ENCODE data around the gene VEGFA. TPM values are rescaled to one million over a fixed set of nuclear protein-coding genes. Genes with fewer than 3 reads are reported as not detected.

Gene VEGFA
- total RNA-seq, 1 donor from 2014 or later: 29.0 TPM

DNA sequence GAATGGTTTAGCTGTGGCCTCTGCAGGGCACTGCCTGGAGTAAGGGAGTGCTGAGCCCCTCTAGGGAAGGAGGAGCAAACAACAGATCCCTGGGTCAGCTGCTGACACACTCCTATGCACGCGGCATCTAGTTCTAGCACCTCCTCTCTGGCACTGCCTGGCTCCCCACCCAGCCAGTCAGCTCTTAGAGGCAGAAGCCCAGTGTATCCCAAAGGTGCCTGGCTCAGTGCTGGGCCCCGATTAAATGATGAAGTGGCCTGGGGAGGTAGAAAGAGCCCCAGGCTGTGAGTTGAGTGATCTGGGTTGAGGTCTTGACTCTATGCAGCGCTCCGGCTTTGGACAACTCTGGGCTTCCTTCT is 7.6 kb upstream of the VEGFA start:
- intact Hi-C loops (cut with micrococcal nuclease): no loop called here
- Mint-ChIP-seq H3K27me3 (peaks cover 6% of the 10 kb centered on the region), H3K27ac (no peak overlapping the region), H3K4me3 (no peak overlapping the region), H3K4me1 (peaks cover 7% of the 10 kb centered on the region), H3K9me3 (no peaks in the 10 kb centered on the region), H3K36me3 (ENCODE audit: low read depth) (no peaks in the 10 kb centered on the region)
- no peak for DNase-seq
- no peak for ATAC-seq (ENCODE audit: low read depth)
- TF ChIP-seq, protein P1, sequence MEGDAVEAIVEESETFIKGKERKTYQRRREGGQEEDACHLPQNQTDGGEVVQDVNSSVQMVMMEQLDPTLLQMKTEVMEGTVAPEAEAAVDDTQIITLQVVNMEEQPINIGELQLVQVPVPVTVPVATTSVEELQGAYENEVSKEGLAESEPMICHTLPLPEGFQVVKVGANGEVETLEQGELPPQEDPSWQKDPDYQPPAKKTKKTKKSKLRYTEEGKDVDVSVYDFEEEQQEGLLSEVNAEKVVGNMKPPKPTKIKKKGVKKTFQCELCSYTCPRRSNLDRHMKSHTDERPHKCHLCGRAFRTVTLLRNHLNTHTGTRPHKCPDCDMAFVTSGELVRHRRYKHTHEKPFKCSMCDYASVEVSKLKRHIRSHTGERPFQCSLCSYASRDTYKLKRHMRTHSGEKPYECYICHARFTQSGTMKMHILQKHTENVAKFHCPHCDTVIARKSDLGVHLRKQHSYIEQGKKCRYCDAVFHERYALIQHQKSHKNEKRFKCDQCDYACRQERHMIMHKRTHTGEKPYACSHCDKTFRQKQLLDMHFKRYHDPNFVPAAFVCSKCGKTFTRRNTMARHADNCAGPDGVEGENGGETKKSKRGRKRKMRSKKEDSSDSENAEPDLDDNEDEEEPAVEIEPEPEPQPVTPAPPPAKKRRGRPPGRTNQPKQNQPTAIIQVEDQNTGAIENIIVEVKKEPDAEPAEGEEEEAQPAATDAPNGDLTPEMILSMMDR (IDR thresholded peaks at IDR 0.05): no peak
- CTCF ChIA-PET: interaction anchor here (1.4 to 2.2 kb wide), 3 partner anchors 92 to 313 kb away, joined by 5 to 8 read pairs (median 7); no protein-coding TSS in a partner anchor
- POLR2A ChIA-PET: interaction anchor here (1.3 kb wide), 1 partner anchor 47 kb away, joined by 4 read pairs; no protein-coding TSS in a partner anchor

GRCh38 chr6:43762966-43763695 is 6.9 kb upstream of the VEGFA start:
- no peak overlapping the region for H3K4me3 Mint-ChIP-seq
- peaks cover 3% of the 10 kb centered on the region for H3K4me1 Mint-ChIP-seq
- DNase-seq (no peak), ATAC-seq (ENCODE audit: low read depth) (no peak)
- TF ChIP-seq, protein P1 (IDR thresholded peaks at IDR 0.05): no peak
- H3K9me3 Mint-ChIP-seq: no peaks in the 10 kb centered on the region
- no peak overlapping the region for H3K27ac Mint-ChIP-seq
- intact Hi-C loops (cut with micrococcal nuclease): no loop called here
- no peaks in the 10 kb centered on the region for H3K36me3 Mint-ChIP-seq (ENCODE audit: low read depth)
- ChIA-PET POLR2A (interaction anchor here (1.3 kb wide), 1 partner anchor 48 kb away, joined by 4 read pairs; no protein-coding TSS in a partner anchor), CTCF (interaction anchor here (2.0 to 2.2 kb wide), 2 partner anchors 96 to 312 kb away, joined by 7 to 8 read pairs; no protein-coding TSS in a partner anchor)
- H3K27me3 Mint-ChIP-seq: peaks cover 6% of the 10 kb centered on the region

GRCh38 chr6:43763812-43764522 is 6.0 kb upstream of the VEGFA start:
- intact Hi-C loops (cut with micrococcal nuclease): no loop called here
- DNase-seq: no peak
- Mint-ChIP-seq H3K27ac (no peak overlapping the region), H3K9me3 (no peaks in the 10 kb centered on the region), H3K4me3 (no peak overlapping the region), H3K27me3 (peaks cover 6% of the 10 kb centered on the region), H3K36me3 (ENCODE audit: low read depth) (no peaks in the 10 kb centered on the region), H3K4me1 (no peaks in the 10 kb centered on the region)
- ATAC-seq (ENCODE audit: low read depth): no peak
- POLR2A ChIA-PET: interaction anchor here (0.6 kb wide), 1 partner anchor 316 kb away, joined by 4 read pairs; no protein-coding TSS in a partner anchor
- CTCF ChIA-PET: interaction anchor here (1.1 to 2.2 kb wide), 3 partner anchors 95 to 311 kb away, joined by 4 to 8 read pairs (median 7); no protein-coding TSS in a partner anchor
- TF ChIP-seq, protein P1 (IDR thresholded peaks at IDR 0.05): no peak

DNA sequence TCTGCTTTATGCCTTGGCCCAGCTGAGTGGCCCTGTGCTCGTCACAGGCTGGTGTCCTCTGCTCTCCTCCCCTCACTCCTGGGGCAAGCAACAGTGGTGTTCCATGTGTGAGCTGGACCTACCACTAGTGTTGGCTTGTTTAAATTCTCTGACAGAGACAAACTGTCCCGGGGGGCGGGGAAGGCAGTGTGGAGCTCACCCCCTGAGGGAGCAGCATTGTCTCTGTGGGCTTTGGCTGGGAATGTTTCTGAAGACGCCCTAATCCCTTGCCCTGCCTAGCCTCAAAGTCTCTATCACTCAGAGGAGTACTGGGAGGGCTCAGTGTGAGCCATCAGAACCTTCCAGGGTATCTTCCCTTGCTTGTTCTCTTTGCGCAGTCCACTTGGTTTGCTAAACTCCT is 5.2 kb upstream of the VEGFA start:
- intact Hi-C loops (cut with micrococcal nuclease): no loop called here
- POLR2A ChIA-PET: interaction anchor here (0.6 to 0.7 kb wide), 2 partner anchors 120 to 316 kb away, joined by 4 to 5 read pairs; partner anchors contain the start of gene RSPH9

More for the DNA sequence above, 5.2 kb upstream of the VEGFA start:
- ATAC-seq (ENCODE audit: low read depth) (no peak), DNase-seq (no peak)
- TF ChIP-seq, protein P1 (IDR thresholded peaks at IDR 0.05): no peak
- Mint-ChIP-seq H3K27me3 (peaks cover 8% of the 10 kb centered on the region), H3K27ac (no peak overlapping the region), H3K36me3 (ENCODE audit: low read depth) (no peaks in the 10 kb centered on the region), H3K4me1 (peaks cover 5% of the 10 kb centered on the region), H3K9me3 (no peaks in the 10 kb centered on the region), H3K4me3 (no peak overlapping the region)
- CTCF ChIA-PET: interaction anchor here (1.1 to 2.2 kb wide), 3 partner anchors 10 to 310 kb away, joined by 4 to 7 read pairs (median 4); no protein-coding TSS in a partner anchor
